ENCODE measurements around the gene WFIKKN2. TPM values are rescaled to one million over a fixed set of nuclear protein-coding genes. Genes with fewer than 3 reads are reported as not detected.

WFIKKN2 gene
- total and polyA plus RNA-seq, 2 of the 13 experiments (the other 11 are each of a cell fraction or from before 2014, with no cell fraction given): not detected

GRCh38 chr17:50871364-50871763 is 36.0 kb downstream of the WFIKKN2 start:
- DNase-seq (ENCODE audit: low spot score) (no peak), ATAC-seq (no peak), FAIRE-seq (no peak)
- no peak overlapping the region for H3K4me3 ChIP-seq (replicated peaks in 1 of 3; ENCODE audit: insufficient read depth in 1 of 3, low read depth in 2 of 3, low read length in 3 of 3)
- no TSS peak for BruUV-seq (replicated peaks)
- no peaks in the 10 kb centered on the region; a peak in 1 of 5 replicates for H3K27me3 ChIP-seq (ENCODE audit: control insufficient read depth in 1 of 2, insufficient read depth in 2 of 2, low read length in 2 of 2)
- no peaks in the 10 kb centered on the region for H3K36me3 ChIP-seq (replicated peaks in 1 of 2; ENCODE audit: control insufficient read depth in 1 of 2, insufficient read depth in 2 of 2, low read length in 2 of 2)
- in situ Hi-C loops (cut with HindIII; ENCODE audit: extremely low pct_ligation_motif_present, low pct_unique_long_range_greater_than_20kb) (no loop called here), intact Hi-C loops (cut with micrococcal nuclease; ENCODE audit: unreplicated experiment) (no loop called here)
- no peak overlapping the region for H2AFZ ChIP-seq (ENCODE audit: low read length)
- peaks cover 23% of the 10 kb centered on the region for H3K4me1 ChIP-seq (ENCODE audit: insufficient read depth, low read length)
- H3K9ac ChIP-seq (ENCODE audit: insufficient read depth, low read depth, low read length): no peak overlapping the region
- peaks cover 9% of the 10 kb centered on the region for H3K79me2 ChIP-seq (ENCODE audit: insufficient read depth, low read length)
- TF ChIP-seq MTF1 (CRISPR knock-in tag; IDR thresholded peaks at IDR 0.05) (no peak), RERE (CRISPR knock-in tag; IDR thresholded peaks at IDR 0.05; ENCODE audit: low read depth) (no peak), CENPBD1 (CRISPR knock-in tag; IDR thresholded peaks at IDR 0.05; ENCODE audit: borderline replicate concordance, low read depth) (no peak), ZSCAN30 (CRISPR knock-in tag; IDR thresholded peaks at IDR 0.05) (no peak), KDM5B (CRISPR knock-in tag; IDR thresholded peaks at IDR 0.05; ENCODE audit: borderline replicate concordance) (no peak), ZC3H13 (CRISPR knock-in tag; IDR thresholded peaks at IDR 0.05) (no peak)
- TF ChIP-seq, protein P1, sequence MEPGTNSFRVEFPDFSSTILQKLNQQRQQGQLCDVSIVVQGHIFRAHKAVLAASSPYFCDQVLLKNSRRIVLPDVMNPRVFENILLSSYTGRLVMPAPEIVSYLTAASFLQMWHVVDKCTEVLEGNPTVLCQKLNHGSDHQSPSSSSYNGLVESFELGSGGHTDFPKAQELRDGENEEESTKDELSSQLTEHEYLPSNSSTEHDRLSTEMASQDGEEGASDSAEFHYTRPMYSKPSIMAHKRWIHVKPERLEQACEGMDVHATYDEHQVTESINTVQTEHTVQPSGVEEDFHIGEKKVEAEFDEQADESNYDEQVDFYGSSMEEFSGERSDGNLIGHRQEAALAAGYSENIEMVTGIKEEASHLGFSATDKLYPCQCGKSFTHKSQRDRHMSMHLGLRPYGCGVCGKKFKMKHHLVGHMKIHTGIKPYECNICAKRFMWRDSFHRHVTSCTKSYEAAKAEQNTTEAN (CRISPR knock-in tag; conservative IDR thresholded peaks at IDR 0.05): no peak
- H3K27ac ChIP-seq (ENCODE audit: extremely low read length, insufficient read depth, low read length): no peak overlapping the region
- no peak overlapping the region for H3K4me2 ChIP-seq (ENCODE audit: low read depth, low read length)
- no peaks in the 10 kb centered on the region for H3K9me3 ChIP-seq (ENCODE audit: low read length)
- POLR2A ChIA-PET: interaction anchor here (1.0 to 3.6 kb wide), 4 partner anchors 8 to 73 kb away, joined by 3 to 14 read pairs (median 6); no protein-coding TSS in a partner anchor
- CTCF ChIA-PET (ENCODE audit: low intra/inter-chr PET ratio, low total read pairs): no interaction called here
- H4K20me1 ChIP-seq (ENCODE audit: insufficient read depth, low read length): no peaks in the 10 kb centered on the region
- 39% methylated on average over 4 of the region's 4 CpGs for WGBS (ENCODE audit: low lambda C conversion rate)
